Uterus (tissue), 4 donors: ENCODE data around the gene KMT2D. TPM values are rescaled to one million over a fixed set of nuclear protein-coding genes. Genes with fewer than 3 reads are reported as not detected.

ENCODE experiments used
- DNase-seq, 2 donors: peaks; one replicate each; pipeline ENCODE4 v3.0.0-alpha.2; 2019 to 2020
- H3K27ac ChIP-seq, 2 donors: fragments of 200-600 bp; sonication (generic); 1 replicate in 1 of 2; 2 replicates in 1 of 2; pipeline ENCODE4 v1.5.1; 2016 to 2018
- H3K27me3 ChIP-seq, 2 donors: fragments of 200-600 bp; sonication (generic); one replicate each; pipeline ENCODE4 v1.5.1; 2018 to 2019; ENCODE audit warnings: control low read depth in 1 of 2
- H3K36me3 ChIP-seq, 2 donors: fragments of 200-600 bp; sonication (generic); one replicate each; pipeline ENCODE4 v1.5.1; 2019; ENCODE audit warnings: control low read depth in 1 of 2
- H3K4me1 ChIP-seq, 2 donors: fragments of 200-600 bp; sonication (generic); one replicate each; pipeline ENCODE4 v1.5.1; 2018 to 2019; ENCODE audit warnings: control low read depth in 1 of 2
- H3K4me3 ChIP-seq, 2 donors: fragments of 200-600 bp; sonication (generic); 1 replicate in 1 of 2; 2 replicates in 1 of 2; pipeline ENCODE4 v1.5.1; 2018 to 2019; ENCODE audit warnings: mild to moderate bottlenecking in 1 of 2
- H3K9me3 ChIP-seq, 2 donors: fragments of 200-600 bp; sonication (generic); one replicate each; pipeline ENCODE4 v1.5.1; 2019; ENCODE audit warnings: control low read depth in 1 of 2
- CTCF ChIP-seq, 4 experiments: fragments of 200-600 bp in 2 of 4; fragments of 450-650 bp in 2 of 4; sonication (generic) in 2 of 4; IDR thresholded peaks; one replicate each; pipeline ENCODE4 v1.5.1; 2016 to 2019; ENCODE audit warnings: antibody characterized with exemption in 4 of 4, mild to moderate bottlenecking in 2 of 4, moderate library complexity in 1 of 4
- POLR2A ChIP-seq, 2 donors: fragments of 450-650 bp; IDR thresholded peaks; one replicate each; pipeline ENCODE4 v1.6.1; 2016; ENCODE audit warnings: antibody characterized with exemption in 2 of 2, mild to moderate bottlenecking in 1 of 2, moderate library complexity in 1 of 2
- intact Hi-C: fragments of 100-400 bp; cut with DNase I; formaldehyde crosslinking; loops from one replicate; pipeline ENCODE4 v1.15.1; 2023; ENCODE audit warnings: low total_unique reads
- total RNA-seq, 4 donors: library from RNA; depleted of rRNA in 3 of 4; stranded (reverse); fragments of >200 nt in 3 of 4; gene quantifications; one replicate each; pipeline versions ENCODE4 v1.1.0 to v1.2.4, GENCODE V29; 2014 to 2023
- donor health status: DM: yes; HTN: yes; CAD: no.

The KMT2D gene
- total RNA-seq, 4 donors from 2014 or later, result 22.3 to 138 (median 38.2) TPM

GRCh38 chr12:49061157-49061650 is 610 bp upstream of the KMT2D start:
- DNase-seq, result no peak
- TF ChIP-seq CTCF (IDR thresholded peaks at IDR 0.05), result no peak
- no peak for TF ChIP-seq POLR2A (IDR thresholded peaks at IDR 0.05)
- intact Hi-C loops, result loop anchor here (10.0 kb wide), 1 partner anchor 64 kb away; no protein-coding TSS in a partner anchor
- Histone ChIP-seq H3K27ac (peak overlapping the region; percentile 94 to 98), H3K36me3 (no peaks in the 10 kb centered on the region), H3K27me3 (no peaks in the 10 kb centered on the region), H3K4me3 (peak overlapping the region; percentile 61 to 93), H3K4me1 (peaks cover 0 to 12% of the 10 kb centered on the region in 2 donors), H3K9me3 (no peaks in the 10 kb centered on the region)

GRCh38 chr12:49059299-49060171 is 1.1 kb downstream of the KMT2D start:
- no peaks in the 10 kb centered on the region for H3K9me3 ChIP-seq
- peak overlapping the region; percentile 94 to 98 for H3K27ac ChIP-seq
- no peaks in the 10 kb centered on the region for H3K36me3 ChIP-seq
- no peaks in the 10 kb centered on the region for H3K27me3 ChIP-seq
- no peak for DNase-seq
- H3K4me1 ChIP-seq, result peaks cover 0 to 21% of the 10 kb centered on the region in 2 donors
- peak overlapping the region; percentile 61 to 93 for H3K4me3 ChIP-seq
- intact Hi-C loops, result loop anchor here (10.0 kb wide), 1 partner anchor 65 kb away; no protein-coding TSS in a partner anchor
- TF ChIP-seq POLR2A (IDR thresholded peaks at IDR 0.05), result no peak
- TF ChIP-seq CTCF (IDR thresholded peaks at IDR 0.05), result no peak

DNA sequence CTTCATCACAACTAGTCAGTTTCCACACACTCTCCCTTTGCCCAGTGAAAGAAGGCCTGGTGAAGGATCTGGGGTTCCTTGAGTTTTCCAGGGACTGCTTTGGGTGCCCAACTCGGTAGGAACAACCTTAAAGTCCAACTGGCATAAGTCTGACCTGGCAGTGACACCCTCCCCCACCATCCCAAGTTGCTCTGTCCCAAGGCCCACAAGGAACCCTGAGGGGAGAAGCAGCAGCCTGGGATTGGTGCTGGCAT is 1.6 kb downstream of the KMT2D start:
- H3K27ac ChIP-seq, result peak overlapping the region; percentile 94 to 98
- peak overlapping the region; percentile 61 to 93 for H3K4me3 ChIP-seq
- no peaks in the 10 kb centered on the region for H3K36me3 ChIP-seq
- intact Hi-C loops, result no loop called here
- H3K9me3 ChIP-seq, result no peaks in the 10 kb centered on the region
- H3K27me3 ChIP-seq, result no peaks in the 10 kb centered on the region
- peaks cover 0 to 21% of the 10 kb centered on the region in 2 donors for H3K4me1 ChIP-seq
- no peak for TF ChIP-seq POLR2A (IDR thresholded peaks at IDR 0.05)
- TF ChIP-seq CTCF (IDR thresholded peaks at IDR 0.05), result no peak
- no peak for DNase-seq

- H3K27me3 ChIP-seq, result no peaks in the 10 kb centered on the region
- DNase-seq, result no peak
- H3K4me3 ChIP-seq, result peak overlapping the region; percentile 61 to 93
- intact Hi-C loops, result no loop called here
- H3K4me1 ChIP-seq, result peaks cover 0 to 21% of the 10 kb centered on the region in 2 donors
- no peaks in the 10 kb centered on the region for H3K36me3 ChIP-seq
- H3K27ac ChIP-seq, result peak overlapping the region; percentile 94 to 98
- H3K9me3 ChIP-seq, result no peaks in the 10 kb centered on the region
- no peak for TF ChIP-seq POLR2A (IDR thresholded peaks at IDR 0.05)
- TF ChIP-seq CTCF (IDR thresholded peaks at IDR 0.05), result no peak
Observed at GRCh38 chr12:49058366-49059044, 2.1 kb downstream of the KMT2D start.

- TF ChIP-seq CTCF (IDR thresholded peaks at IDR 0.05) (no peak), POLR2A (IDR thresholded peaks at IDR 0.05) (no peak)
- no peaks in the 10 kb centered on the region for H3K9me3 ChIP-seq
- H3K4me1 ChIP-seq, result peaks cover 0 to 21% of the 10 kb centered on the region in 2 donors
- H3K27me3 ChIP-seq, result no peaks in the 10 kb centered on the region
- H3K36me3 ChIP-seq, result no peaks in the 10 kb centered on the region
- intact Hi-C loops, result no loop called here
- H3K27ac ChIP-seq, result peak overlapping the region; percentile 37 to 94
- DNase-seq, result no peak
- peak overlapping the region; percentile 61 to 93 for H3K4me3 ChIP-seq
Observed at GRCh38 chr12:49057888-49058287, 2.7 kb downstream of the KMT2D start.
